Measurements from ENCODE around the gene RNF145.

Gene RNF145

GRCh38 chr5:159209438-159210209 lies at the start of gene RNF145:
Gene RNF145 (minus strand): TSS chr5:159209553. CDS start chr5:159203617, 5,936 bp downstream.
- H3K4me3 ChIP-seq: peak within 1 kb of the TSS; percentile 95
- peak within 1 kb of the TSS; percentile 79 to 95 for H3K27ac ChIP-seq
- no peak for TF ChIP-seq CTCF (IDR thresholded peaks at IDR 0.05)
- DNase-seq (ENCODE audit: low spot score): peak; percentile 87

- no peak for DNase-seq (ENCODE audit: low spot score)
- Histone ChIP-seq H3K27ac (no peak overlapping the region), H3K4me3 (no peak overlapping the region)
- no peak for TF ChIP-seq CTCF (IDR thresholded peaks at IDR 0.05)
Measured at GRCh38 chr5:159258361-159258760, 49.0 kb upstream of the RNF145 start.

- no peak for DNase-seq (ENCODE audit: low spot score)
- no peak for TF ChIP-seq CTCF (IDR thresholded peaks at IDR 0.05)
- Histone ChIP-seq H3K4me3 (no peak overlapping the region), H3K27ac (no peak overlapping the region)
Measured at GRCh38 chr5:159257629-159258283, 48.4 kb upstream of the RNF145 start.

- Histone ChIP-seq H3K4me3 (no peak overlapping the region), H3K27ac (no peak overlapping the region)
- TF ChIP-seq CTCF (IDR thresholded peaks at IDR 0.05): no peak
- DNase-seq (ENCODE audit: low spot score): no peak
Measured at GRCh38 chr5:159257007-159257406, 47.7 kb upstream of the RNF145 start.

- no peak overlapping the region for H3K4me3 ChIP-seq
- no peak for TF ChIP-seq CTCF (IDR thresholded peaks at IDR 0.05)
Measured at GRCh38 chr5:159252195-159252594, 42.8 kb upstream of the RNF145 start.

GRCh38 chr5:159249158-159249557 lies 39.8 kb upstream of the RNF145 start:
- Histone ChIP-seq H3K4me3 (no peak overlapping the region), H3K27ac (no peak overlapping the region)
- DNase-seq (ENCODE audit: low spot score): no peak
- TF ChIP-seq CTCF (IDR thresholded peaks at IDR 0.05): no peak

More at GRCh38 chr5:159252195-159252594, 42.8 kb upstream of the RNF145 start:
- no peak for DNase-seq (ENCODE audit: low spot score)
- H3K27ac ChIP-seq: no peak overlapping the region

GRCh38 chr5:159244890-159245289 lies 35.5 kb upstream of the RNF145 start:
- Histone ChIP-seq H3K27ac (no peak overlapping the region), H3K4me3 (no peak overlapping the region)
- DNase-seq (ENCODE audit: low spot score): no peak
- no peak for TF ChIP-seq CTCF (IDR thresholded peaks at IDR 0.05)

All from coronary artery (tissue), 2 donors.